IPS-NIHi7 (cell line): ENCODE results near the gene AKR1B1.

Experiments
- DNase-seq: peaks from one replicate; pipeline ENCODE4 v3.0.0; 2012; ENCODE audit warnings: mixed read lengths; ENCODE audit errors: extremely low spot score

The AKR1B1 gene

DNA sequence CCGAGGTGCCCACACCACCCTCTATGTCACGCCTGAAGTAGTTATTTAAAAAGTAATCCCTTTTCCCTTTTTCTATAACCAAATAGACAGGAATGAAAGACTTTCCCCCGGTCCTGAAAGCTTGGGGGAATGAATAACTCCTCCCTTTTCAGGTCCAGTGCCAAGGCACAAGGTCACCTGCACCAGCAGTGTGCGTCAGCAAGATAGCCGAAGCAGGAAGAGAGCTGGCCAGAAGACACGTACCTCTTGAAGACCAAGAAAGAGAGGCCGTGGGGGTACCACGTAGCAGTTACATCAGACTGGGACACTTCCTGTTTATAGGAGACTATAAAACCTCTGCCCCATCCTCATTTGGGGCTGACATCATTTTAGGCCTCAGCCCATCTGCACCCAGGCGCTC, 10.7 kb upstream of the AKR1B1 start:
- DNase-seq, result no peak

- no peak for DNase-seq
These were observed 9.6 kb upstream of the AKR1B1 start for GRCh38 chr7:134468475-134468874.

GRCh38 chr7:134468054-134468453, 9.2 kb upstream of the AKR1B1 start:
- DNase-seq, result no peak

DNA sequence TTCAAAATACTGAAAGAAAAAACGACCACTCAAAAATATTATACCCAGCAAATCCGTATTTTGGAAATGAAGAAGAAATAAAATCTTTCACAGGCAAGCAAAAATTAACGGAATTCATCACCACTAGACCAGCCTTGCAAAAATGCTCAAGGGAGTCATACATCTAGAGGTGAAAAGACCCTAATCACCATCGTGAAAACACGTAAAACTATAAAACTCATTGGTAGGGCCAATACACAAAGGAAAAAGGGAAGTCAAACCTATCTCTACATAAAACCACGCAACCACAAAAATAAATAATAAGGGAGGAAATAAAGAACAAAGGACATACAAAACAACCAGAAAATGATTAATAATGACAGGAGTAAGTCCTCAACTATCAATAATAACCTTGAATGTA, 6.6 kb upstream of the AKR1B1 start:
- DNase-seq, result no peak

DNA sequence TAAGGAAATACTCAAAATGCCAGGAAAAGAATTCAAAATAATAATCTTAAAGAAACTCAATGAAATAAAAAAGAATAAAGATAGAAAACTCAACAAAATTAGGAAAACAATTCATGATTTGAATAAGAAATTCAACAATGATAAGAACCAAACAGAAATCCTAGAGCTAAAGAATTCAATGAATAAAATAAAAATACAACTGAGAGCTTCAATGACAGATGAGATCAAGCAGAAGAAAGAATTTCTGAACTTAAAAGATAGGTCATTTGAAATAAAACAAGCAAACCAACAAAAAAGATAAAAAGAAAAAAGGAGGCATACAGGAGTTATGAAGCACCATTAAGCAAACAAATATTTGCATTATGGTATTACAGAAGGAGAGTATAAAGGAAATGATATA, 5.6 kb upstream of the AKR1B1 start:
- DNase-seq, result no peak

- DNase-seq, result no peak
These were observed 4.9 kb upstream of the AKR1B1 start for GRCh38 chr7:134463751-134464150.

DNA sequence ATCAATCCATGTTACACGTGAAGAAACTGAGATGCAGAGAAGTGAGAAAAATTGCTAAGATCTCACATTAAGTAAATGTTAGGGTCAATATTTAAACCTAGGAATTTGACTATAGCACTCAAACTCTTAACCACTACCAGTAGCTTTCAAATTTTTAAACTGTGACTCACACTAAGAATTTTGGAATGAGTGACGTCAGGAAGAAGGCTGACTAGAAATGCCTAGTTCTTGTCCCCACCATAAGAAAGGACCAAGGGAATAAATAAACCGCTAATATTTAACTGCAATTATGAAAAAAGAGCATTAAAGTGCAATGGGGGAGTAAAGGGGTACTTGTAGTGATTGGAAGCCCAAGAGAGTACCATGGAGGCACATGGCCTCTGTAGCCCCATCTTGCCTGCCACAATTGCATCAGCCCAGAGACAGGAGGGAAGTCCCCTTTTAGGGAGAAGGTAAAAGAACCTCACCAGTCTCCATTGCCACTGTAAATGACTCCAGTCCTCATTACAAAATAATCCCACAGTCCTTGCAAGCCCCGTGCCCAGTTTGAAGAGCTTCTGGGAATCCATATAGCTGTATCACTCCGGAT, 3.5 kb upstream of the AKR1B1 start:
- no peak for DNase-seq

DNA sequence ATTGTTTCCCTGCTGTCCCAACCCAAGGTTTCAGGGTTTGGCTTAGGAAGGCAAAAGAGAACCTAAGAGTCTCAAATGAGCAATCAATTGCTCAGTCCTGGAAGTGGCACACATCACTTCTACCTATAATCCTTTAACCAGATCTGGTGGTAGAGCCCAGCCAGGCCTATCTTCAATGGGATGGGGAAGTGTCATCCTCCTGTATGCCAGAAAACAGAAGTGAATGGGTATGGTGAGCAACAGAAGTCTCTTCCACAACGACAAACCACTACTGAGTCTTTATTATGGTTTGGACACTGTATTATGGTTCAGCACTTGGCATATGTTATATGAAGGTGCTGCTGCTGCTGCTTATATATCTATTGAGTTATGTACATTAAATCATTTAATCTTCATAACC, 3.0 kb upstream of the AKR1B1 start:
- DNase-seq, result no peak

DNA sequence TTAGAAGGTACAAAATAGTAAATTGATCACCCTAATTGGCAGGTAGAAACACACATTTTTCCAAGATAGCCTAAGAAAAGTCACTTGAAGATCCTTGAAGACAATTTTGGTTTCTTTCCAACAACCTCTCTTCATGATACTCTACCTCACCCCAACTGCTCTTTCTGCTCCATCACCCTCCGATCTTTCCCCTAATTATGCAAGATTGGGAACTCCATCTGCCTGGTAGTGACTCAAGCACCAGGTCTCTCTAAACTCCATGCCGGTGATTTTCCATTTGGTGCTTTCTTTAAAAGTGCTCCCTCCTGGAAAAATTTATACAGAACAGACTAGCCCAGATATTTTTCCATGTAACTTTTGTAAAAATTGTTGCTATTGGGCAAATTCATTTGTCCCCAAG, 1.1 kb upstream of the AKR1B1 start:
- no peak for DNase-seq

- DNase-seq, result peak; percentile 60
These were observed 527 bp downstream of the AKR1B1 start for GRCh38 chr7:134458341-134458805.

DNA sequence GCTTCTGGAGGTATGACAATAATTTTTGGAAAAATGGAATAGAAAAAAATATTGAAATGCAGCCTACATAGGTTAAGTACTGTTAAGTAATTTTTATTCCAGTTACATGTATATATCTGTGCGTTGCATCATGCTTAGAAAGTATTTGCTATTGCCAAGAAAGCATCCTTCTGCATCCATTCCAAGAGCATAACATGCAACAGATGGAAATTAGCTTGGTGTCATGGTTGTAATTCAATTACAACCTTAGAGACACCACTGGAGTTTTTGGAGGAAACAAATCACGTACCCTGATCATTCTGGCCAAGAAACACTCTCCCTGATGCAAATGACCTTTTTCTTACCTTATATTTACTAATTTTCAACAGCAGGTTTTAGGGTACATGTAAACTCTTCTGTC, 1.7 kb downstream of the AKR1B1 start:
- no peak for DNase-seq

GRCh38 chr7:134454277-134454676, 4.6 kb downstream of the AKR1B1 start:
- DNase-seq, result no peak

GRCh38 chr7:134453518-134453917, 5.4 kb downstream of the AKR1B1 start:
- no peak for DNase-seq

GRCh38 chr7:134452991-134453473, 5.9 kb downstream of the AKR1B1 start:
- no peak for DNase-seq

GRCh38 chr7:134452419-134452838, 6.5 kb downstream of the AKR1B1 start:
- DNase-seq, result no peak

DNA sequence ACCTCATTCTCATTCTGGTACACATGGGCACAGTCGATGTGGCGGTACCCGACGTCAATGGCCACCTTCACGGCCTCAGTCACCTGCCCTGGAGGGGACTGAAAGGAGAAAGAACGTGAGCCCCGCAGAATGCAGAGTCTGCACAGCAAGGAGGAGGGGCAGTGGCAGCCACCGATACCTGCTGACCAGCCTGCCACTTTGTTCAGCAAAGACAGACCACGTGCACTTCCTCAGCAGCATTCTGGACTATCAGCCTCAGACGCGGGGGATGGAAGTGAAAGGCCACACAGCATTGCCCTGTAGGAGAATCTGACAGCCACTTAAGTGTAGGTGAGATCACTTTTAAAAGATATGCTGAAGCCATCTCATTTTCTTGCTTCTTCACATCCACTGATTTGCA, 7.2 kb downstream of the AKR1B1 start:
- no peak for DNase-seq

DNA sequence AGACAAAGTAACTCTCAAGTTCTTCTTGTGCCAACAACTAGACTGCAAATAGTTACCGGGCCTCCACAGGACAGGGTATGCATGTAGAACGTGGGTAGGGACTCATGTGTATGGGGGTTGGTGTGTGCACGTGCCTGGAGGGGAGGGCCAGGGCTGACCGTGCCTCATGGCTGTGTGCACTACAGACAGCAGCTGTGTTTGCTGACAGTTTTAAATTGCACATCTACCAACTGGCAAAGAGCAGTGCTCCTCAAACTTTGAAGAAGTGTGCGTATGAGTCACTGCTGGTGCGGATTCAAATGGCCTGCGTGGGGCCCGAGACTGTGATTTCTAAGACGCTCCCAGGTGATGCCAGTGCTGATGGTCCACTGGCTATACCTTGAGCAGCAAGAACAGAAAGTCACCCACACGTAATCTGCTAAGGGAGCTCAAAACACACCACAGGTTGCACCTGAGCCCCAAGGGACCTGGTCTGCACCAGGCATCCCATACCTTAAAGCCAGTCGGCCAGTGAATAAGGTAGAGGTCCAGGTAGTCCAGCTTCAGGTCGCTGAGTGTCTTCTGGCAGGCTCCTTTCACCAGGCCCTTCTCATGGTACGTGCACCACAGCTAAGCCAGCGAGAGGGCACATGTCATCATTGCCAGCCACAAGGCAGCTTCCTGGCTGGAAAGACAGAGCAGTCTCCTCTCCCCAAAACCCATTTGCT, 8.5 kb downstream of the AKR1B1 start:
- DNase-seq, result no peak

- no peak for DNase-seq
These were observed 9.2 kb downstream of the AKR1B1 start for GRCh38 chr7:134449680-134450079.

DNA sequence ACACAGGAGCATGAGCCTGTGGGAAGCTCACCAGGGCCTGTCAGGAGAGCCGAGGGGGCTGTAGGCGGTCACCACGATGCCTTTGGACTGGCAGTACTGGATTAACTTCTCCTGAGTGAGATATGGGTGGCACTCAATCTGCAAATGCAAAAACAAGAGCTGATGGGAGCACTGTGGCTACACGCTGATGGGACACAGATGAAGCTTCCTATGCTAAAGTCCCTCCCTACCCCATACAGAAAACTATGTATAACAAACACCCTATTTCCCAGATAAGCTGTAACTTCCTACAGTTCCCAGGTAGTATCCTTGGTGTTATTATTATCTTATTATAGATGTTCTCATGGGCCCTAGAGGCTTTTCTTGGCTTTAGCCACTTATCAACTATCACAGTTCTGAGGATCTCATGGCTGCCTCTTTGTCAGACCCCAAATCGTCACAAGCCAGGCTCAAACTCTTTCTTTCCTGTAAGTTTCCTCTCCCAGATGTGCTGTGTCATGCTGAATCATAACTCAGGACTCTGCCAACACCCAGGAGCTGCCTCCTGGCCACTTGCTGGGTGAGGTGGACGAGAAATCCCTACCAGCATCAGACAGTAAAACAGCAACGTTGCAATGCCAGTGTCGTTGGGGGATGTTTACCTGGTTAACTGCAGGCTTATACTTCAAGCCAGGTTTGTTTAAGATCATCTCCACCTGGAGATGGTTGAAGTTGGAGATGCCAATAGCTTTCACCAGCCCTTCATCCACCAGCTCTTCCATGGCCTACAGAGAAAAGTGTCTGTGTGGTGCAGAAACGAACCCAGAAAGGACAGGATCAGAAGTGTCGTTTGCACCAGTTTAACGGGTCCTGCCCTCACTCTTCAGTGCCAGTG, 10.3 kb downstream of the AKR1B1 start:
- DNase-seq, result no peak

DNA sequence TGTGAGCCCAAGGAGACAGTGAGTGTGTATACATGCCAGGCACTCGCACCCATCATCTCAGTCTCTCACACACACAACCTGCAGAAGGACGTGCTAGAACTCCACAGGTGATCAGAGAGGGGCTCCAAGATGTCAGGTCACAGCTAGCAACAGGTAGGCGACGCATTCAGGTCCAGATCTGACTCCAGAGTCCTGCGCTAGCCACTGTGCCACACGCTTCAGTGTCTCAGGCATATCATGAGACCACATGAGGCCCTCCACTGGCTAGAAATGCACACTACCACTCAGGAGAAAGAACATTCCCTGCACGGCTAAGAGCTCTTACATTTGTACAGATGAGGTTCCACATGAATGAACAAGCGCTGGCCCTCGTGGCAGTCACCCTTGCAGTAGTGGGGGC, 11.5 kb downstream of the AKR1B1 start:
- DNase-seq, result no peak

DNA sequence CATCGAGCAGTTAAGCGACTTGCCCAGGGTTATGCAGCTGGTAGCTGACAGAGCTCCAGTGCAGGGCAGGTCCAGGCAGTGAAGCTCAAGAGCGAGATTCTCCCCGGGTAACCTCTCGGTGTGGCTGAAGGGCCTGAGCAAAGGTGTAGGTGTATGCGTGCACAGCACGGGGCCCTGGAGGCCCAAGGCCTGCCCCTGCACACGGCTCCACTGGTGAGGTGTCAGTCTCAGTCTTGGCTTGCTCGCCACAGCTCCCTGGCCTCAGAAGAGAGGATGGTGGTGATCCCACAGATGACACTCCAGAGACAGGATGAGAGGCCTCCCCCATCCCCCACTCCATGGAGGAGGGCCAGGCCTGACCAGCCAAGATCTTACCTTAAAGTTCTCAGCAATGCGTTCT, 12.0 kb downstream of the AKR1B1 start:
- DNase-seq, result no peak

DNA sequence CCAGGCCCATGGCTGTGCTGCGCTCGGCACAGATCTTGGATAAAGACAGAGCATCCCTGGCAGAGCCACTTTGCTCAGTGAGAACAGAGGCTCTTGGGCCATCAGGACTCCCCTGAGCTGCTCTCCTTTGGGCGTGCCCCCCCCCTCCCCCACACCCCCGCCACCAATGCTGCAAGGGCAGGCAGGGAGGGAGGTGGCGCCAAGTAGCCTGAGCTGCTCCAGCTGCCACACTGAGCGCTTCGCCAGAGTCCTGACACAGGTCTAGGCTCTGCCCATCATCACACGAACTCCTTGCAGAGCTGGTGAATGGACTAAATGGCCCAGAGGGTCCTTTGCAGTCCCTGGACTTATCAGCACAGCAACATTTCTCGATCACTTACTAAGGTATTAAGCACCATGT, 12.5 kb downstream of the AKR1B1 start:
- no peak for DNase-seq

GRCh38 chr7:134444961-134445315, 14.0 kb downstream of the AKR1B1 start:
- no peak for DNase-seq
